ENCODE measurements around the gene SYVN1.

SYVN1 gene

DNA sequence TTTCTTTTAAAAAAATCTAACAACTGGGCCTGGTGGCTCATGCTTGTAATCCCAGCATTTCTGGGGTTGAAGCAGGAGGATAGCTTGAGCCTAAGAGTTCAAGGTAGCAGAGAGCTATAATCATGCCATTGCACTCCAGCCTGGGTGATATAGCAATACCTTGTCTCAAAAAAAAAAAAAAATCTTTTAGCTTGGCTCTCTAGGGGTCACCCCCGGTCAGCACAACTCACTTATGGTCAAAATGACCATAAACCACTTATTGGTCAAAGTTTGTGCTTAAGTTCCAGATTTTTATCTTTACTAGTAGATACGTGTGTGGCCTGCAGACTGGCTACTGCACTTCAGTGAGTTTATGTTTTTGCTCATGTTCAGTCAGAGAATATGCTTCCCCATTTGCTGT is 29.4 kb upstream of the SYVN1 start:
- no peak for DNase-seq (ENCODE audit: low read depth)
- in situ Hi-C loops (cut with HindIII; ENCODE audit: low sequenced_read_pairs): no loop called here

DNA sequence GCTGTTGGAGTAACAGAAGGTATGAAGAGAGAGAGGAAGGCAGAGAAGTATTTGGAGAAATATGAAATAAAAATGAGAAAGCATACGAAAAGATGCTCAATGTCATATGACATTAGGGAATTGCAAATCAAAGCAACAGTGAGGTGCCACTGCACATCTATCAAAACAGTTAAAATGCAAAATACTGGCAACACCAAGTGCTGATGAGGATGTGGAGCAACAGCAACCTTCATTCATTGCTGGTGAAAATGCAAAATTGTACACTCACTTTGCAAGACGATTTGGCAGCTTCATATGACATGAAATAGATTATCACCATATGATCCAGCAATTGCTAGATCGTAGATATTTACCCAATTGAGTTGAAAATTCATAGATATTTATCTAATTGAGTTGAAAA is 26.3 kb upstream of the SYVN1 start:
- in situ Hi-C loops (cut with HindIII; ENCODE audit: low sequenced_read_pairs): no loop called here
- TF ChIP-seq, protein P1, sequence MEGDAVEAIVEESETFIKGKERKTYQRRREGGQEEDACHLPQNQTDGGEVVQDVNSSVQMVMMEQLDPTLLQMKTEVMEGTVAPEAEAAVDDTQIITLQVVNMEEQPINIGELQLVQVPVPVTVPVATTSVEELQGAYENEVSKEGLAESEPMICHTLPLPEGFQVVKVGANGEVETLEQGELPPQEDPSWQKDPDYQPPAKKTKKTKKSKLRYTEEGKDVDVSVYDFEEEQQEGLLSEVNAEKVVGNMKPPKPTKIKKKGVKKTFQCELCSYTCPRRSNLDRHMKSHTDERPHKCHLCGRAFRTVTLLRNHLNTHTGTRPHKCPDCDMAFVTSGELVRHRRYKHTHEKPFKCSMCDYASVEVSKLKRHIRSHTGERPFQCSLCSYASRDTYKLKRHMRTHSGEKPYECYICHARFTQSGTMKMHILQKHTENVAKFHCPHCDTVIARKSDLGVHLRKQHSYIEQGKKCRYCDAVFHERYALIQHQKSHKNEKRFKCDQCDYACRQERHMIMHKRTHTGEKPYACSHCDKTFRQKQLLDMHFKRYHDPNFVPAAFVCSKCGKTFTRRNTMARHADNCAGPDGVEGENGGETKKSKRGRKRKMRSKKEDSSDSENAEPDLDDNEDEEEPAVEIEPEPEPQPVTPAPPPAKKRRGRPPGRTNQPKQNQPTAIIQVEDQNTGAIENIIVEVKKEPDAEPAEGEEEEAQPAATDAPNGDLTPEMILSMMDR (IDR thresholded peaks at IDR 0.05; ENCODE audit: low read depth, low read length, missing control alignments): no peak
- no peak for DNase-seq (ENCODE audit: low read depth)
- H3K4me3 ChIP-seq (ENCODE audit: low read depth, low read length): no peak overlapping the region

More for the DNA sequence above, 29.4 kb upstream of the SYVN1 start:
- TF ChIP-seq, protein P1 (IDR thresholded peaks at IDR 0.05; ENCODE audit: low read depth, low read length, missing control alignments): no peak
- no peak overlapping the region for H3K4me3 ChIP-seq (ENCODE audit: low read depth, low read length)

DNA sequence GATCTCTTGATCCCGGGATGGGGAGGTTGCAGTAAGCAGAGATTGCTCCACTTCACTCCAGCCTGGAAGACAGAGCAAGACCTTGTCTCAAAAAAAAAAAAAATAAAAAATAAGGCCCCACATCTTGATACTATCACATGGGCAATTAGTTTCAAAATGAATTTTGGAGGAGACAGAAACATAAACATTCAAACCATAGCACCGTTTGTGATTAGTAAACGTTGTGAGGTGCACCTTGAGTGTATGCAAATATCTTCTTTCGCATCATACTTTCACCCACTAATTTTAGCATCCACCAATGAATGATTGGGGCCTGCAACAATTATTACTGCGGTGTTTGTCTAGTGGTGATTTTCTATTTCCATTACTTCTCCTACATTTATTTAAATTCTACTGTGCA is 24.7 kb upstream of the SYVN1 start:
- in situ Hi-C loops (cut with HindIII; ENCODE audit: low sequenced_read_pairs): no loop called here
- no peak overlapping the region for H3K4me3 ChIP-seq (ENCODE audit: low read depth, low read length)
- TF ChIP-seq, protein P1 (IDR thresholded peaks at IDR 0.05; ENCODE audit: low read depth, low read length, missing control alignments): no peak
- DNase-seq (ENCODE audit: low read depth): no peak

DNA sequence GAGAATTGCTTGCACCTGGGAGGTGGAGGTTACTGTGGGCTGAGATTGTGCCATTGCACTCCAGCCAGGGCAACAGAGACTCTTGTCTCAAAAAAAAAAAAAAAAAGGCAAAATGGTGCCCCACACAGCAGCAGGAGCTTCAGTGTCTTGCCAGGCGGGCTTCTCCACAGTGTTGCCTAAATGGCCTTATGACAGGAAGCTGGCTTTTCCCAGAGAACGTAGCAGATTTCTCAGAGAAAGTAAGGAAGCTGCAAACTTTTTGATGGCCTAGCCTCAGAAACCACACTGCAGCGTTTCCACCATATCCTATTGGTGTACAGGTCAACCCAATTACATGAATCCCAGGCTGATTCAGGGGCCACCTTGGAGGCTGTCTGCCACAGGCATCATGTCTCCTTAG is 23.0 kb upstream of the SYVN1 start:
- no peak overlapping the region for H3K4me3 ChIP-seq (ENCODE audit: low read depth, low read length)
- in situ Hi-C loops (cut with HindIII; ENCODE audit: low sequenced_read_pairs): no loop called here
- DNase-seq (ENCODE audit: low read depth): no peak
- TF ChIP-seq, protein P1 (IDR thresholded peaks at IDR 0.05; ENCODE audit: low read depth, low read length, missing control alignments): no peak

DNA sequence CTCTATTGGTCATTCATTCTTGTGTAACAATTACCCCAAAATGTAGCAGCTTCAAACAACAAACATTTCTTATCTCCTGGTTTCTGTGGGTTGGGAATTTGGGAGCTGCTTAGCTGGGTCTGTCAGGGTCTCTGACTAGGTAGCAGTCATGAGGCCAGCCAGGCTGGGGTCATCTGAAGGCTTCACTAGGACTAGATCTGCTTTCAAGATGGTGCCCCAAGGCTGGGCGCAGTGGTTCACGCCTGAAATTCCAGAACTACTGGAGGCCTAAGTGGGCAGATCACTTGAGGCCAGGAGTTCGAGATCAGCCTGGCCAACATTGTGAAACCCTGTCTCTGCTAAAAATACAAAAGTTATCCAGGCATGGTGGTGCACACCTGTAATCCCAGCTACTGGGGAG is 22.6 kb upstream of the SYVN1 start:
- H3K4me3 ChIP-seq (ENCODE audit: low read depth, low read length): no peak overlapping the region
- TF ChIP-seq, protein P1 (IDR thresholded peaks at IDR 0.05; ENCODE audit: low read depth, low read length, missing control alignments): no peak
- no peak for DNase-seq (ENCODE audit: low read depth)
- in situ Hi-C loops (cut with HindIII; ENCODE audit: low sequenced_read_pairs): no loop called here

DNA sequence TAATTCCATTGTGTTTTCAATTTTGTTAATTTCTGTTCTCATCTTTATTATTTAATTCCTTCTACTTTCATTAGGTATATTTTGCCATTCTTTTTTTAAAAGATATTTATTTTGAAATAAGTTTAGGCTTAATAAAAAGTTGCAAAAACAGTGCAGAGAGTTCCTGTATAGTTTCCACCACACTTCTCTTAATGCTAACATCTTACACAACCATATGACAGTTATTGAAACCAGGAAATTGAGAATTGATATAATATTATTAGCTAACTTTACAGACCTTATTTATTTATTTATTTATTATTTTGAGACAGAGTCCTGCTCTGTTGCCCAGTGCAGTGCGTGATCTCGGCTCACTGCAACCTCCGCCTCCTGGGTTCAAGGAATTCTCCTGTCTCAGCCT is 21.9 kb upstream of the SYVN1 start:
- no peak for DNase-seq (ENCODE audit: low read depth)
- in situ Hi-C loops (cut with HindIII; ENCODE audit: low sequenced_read_pairs): no loop called here
- no peak overlapping the region for H3K4me3 ChIP-seq (ENCODE audit: low read depth, low read length)
- TF ChIP-seq, protein P1 (IDR thresholded peaks at IDR 0.05; ENCODE audit: low read depth, low read length, missing control alignments): no peak

DNA sequence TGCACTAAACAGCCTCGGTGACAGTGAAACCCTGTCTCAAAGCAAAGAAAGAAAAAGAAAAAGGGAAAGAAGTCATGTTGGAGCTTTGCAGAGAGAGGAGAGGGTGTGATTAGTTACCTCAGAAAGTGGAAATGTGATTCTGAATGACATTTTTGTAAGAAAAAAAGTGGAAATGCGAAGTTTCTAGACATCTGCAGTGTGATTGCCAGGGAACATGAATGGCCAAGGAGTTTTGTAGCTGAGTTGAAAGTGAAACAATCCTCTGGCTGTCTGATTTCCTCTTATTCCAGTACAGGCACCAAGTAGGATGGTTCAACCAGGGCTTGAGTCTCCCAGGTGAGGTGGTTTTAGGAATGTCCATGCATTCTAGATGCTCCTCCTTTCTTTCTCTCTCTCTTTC is 17.8 kb upstream of the SYVN1 start:
- TF ChIP-seq, protein P1 (IDR thresholded peaks at IDR 0.05; ENCODE audit: low read depth, low read length, missing control alignments): no peak
- DNase-seq (ENCODE audit: low read depth): no peak
- in situ Hi-C loops (cut with HindIII; ENCODE audit: low sequenced_read_pairs): no loop called here
- H3K4me3 ChIP-seq (ENCODE audit: low read depth, low read length): no peak overlapping the region
